GM12891 (cell line): ENCODE data around the gene KDM1B.
"Not testable (repeated sequence)": the region's sequence is repeated elsewhere in the genome, so short reads cannot be mapped to it uniquely, and the experiment has no call there.

Source experiments
- DNase-seq: peaks from one replicate; pipeline ENCODE4 v3.0.0; 2011; ENCODE audit warnings: low spot score; ENCODE audit not compliant: insufficient read length
- FAIRE-seq: peaks from 2 replicates; lab custom pipeline; 2011; peaks lifted over from hg19 to GRCh38; lab: Jason Lieb, UNC
- PAX5 ChIP-seq: IDR thresholded peaks from 2 replicates; pipeline ENCODE4 v1.6.1; 2011; ENCODE audit warnings: low read length, moderate library complexity, mild to moderate bottlenecking; ENCODE audit not compliant: insufficient read depth, severe bottlenecking
- POLR2A ChIP-seq: IDR thresholded peaks from 2 replicates; pipeline ENCODE4 v1.6.1; 2011; ENCODE audit warnings: low read depth, low read length, control low read depth
- POLR2AphosphoS5 ChIP-seq: IDR thresholded peaks from 2 replicates; pipeline ENCODE4 v1.6.1; 2011; ENCODE audit warnings: low read depth, low read length, control low read depth
- POU2F2 ChIP-seq: IDR thresholded peaks from 2 replicates; pipeline ENCODE4 v1.6.1; 2011; ENCODE audit warnings: low read depth, mild to moderate bottlenecking, control low read depth, low read length, moderate library complexity
- SPI1 ChIP-seq: IDR thresholded peaks from 2 replicates; pipeline ENCODE4 v1.6.1; 2011; ENCODE audit warnings: low read depth, low read length, control low read depth
- TAF1 ChIP-seq: IDR thresholded peaks from 2 replicates; pipeline ENCODE4 v1.6.1; 2011; ENCODE audit warnings: low read depth, low read length, control low read depth

The KDM1B gene

DNA sequence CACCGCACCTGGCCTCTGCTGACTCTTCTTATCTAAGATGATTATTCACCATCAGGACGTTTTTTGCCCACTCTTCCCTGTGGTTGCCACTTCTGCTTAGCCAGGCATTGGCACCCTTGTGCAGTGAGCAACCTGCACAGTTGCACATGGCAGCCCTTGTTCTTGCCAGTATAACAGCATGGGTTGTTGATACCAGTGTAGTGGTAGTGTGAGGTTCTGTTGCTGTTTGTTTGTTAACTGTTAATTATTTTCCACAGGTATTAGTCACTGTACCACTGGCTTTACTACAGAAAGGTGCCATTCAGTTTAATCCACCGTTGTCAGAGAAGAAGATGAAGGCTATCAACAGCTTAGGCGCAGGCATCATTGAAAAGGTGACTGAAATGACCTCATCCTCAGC lies 57.0 kb downstream of the KDM1B start:
- no peak for FAIRE-seq
- no peak for DNase-seq
- TF ChIP-seq TAF1 (no peak), PAX5 (no peak), POU2F2 (no peak), POLR2A (no peak)

- DNase-seq = no peak
- TF ChIP-seq PAX5 = no peak
- TF ChIP-seq POU2F2 = no peak
- TF ChIP-seq POLR2A = no peak
- no peak for TF ChIP-seq POLR2AphosphoS5
- TF ChIP-seq SPI1 = no peak
- no peak for TF ChIP-seq TAF1
- no peak for FAIRE-seq
These were observed 58.2 kb downstream of the KDM1B start for GRCh38 chr6:18213439-18213838.

GRCh38 chr6:18214003-18214402 lies 58.8 kb downstream of the KDM1B start:
- DNase-seq (no peak), FAIRE-seq (peak; percentile 23)
- TF ChIP-seq TAF1 = no peak
- peak; percentile 28; the same call in 1 of the 2 replicates for TF ChIP-seq SPI1

- DNase-seq = no peak
- TF ChIP-seq TAF1 (no peak), SPI1 (peak; percentile 76)
- FAIRE-seq = no peak
These were observed 60.2 kb downstream of the KDM1B start for GRCh38 chr6:18215436-18215835.

GRCh38 chr6:18216411-18216810 lies 61.2 kb downstream of the KDM1B start:
- TF ChIP-seq TAF1 (no peak), POLR2A (no peak), POLR2AphosphoS5 (no peak), POU2F2 (no peak), SPI1 (no peak), PAX5 (no peak)
- FAIRE-seq = no peak
- no peak for DNase-seq

DNA sequence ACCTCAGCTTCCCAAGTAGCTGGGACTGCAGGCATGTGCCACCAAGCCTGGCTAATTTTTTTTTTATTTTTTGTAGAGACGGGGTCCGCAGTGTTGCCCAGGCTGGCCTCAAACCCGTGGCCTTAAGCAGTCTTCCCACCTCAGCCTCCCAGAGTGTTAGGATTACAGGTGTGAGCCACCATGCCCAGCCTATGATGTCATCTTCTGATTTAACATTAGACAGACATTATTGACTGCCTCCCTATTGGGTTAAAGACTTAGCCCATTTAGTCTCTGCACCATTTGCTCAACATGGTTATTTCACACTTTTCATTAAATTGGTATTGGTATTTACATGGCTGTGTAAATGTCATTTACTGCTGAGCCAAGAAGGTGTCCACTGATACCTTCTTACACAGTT lies 63.0 kb downstream of the KDM1B start:
- FAIRE-seq (no peak), DNase-seq (no peak)
- TF ChIP-seq POLR2A (no peak), SPI1 (no peak), PAX5 (no peak), TAF1 (no peak), POU2F2 (no peak), POLR2AphosphoS5 (no peak)

GRCh38 chr6:18219591-18219990 lies 64.4 kb downstream of the KDM1B start:
- FAIRE-seq (no peak), DNase-seq (no peak)
- no peak for TF ChIP-seq POU2F2
- TF ChIP-seq PAX5 = no peak
- no peak for TF ChIP-seq TAF1
- TF ChIP-seq POLR2A = no peak
- no peak for TF ChIP-seq POLR2AphosphoS5
- TF ChIP-seq SPI1 = no peak

- FAIRE-seq (no peak), DNase-seq (no peak)
- TF ChIP-seq POLR2AphosphoS5 = no peak
- TF ChIP-seq POU2F2 = no peak
- TF ChIP-seq PAX5 = no peak
- TF ChIP-seq SPI1 = no peak
- no peak for TF ChIP-seq TAF1
- TF ChIP-seq POLR2A = no peak
These were observed 66.0 kb downstream of the KDM1B start for GRCh38 chr6:18221288-18221615.

GRCh38 chr6:18226451-18227105 lies 71.4 kb downstream of the KDM1B start:
- not testable (repeated sequence) for DNase-seq, FAIRE-seq

- DNase-seq, FAIRE-seq: not testable (repeated sequence)
These were observed 71.9 kb downstream of the KDM1B start for GRCh38 chr6:18227166-18227565.

- not testable (repeated sequence) for DNase-seq, FAIRE-seq
These were observed 73.4 kb downstream of the KDM1B start for GRCh38 chr6:18228590-18228989.

GRCh38 chr6:18231856-18232255 lies 76.6 kb downstream of the KDM1B start:
- not testable (repeated sequence) for FAIRE-seq, DNase-seq

GRCh38 chr6:18233770-18234169 lies 78.5 kb downstream of the KDM1B start:
- DNase-seq, FAIRE-seq: not testable (repeated sequence)
